Measurements from ENCODE around the gene CNIH1.
"Not testable (repeated sequence)": the region's sequence is repeated elsewhere in the genome, so short reads cannot be mapped to it uniquely, and the experiment has no call there.

Gene CNIH1

GRCh38 chr14:54467280-54467679 is 26.1 kb upstream of the CNIH1 start:
- TF ChIP-seq CTCF (IDR thresholded peaks at IDR 0.05) = no peak
- DNase-seq (ENCODE audit: low spot score) = no peak
- Histone ChIP-seq H3K27ac (no peak overlapping the region), H3K4me3 (no peak overlapping the region)

- DNase-seq (ENCODE audit: low spot score) = no peak
- H3K4me3 ChIP-seq = no peak overlapping the region
- H3K27ac ChIP-seq = no peak overlapping the region
- TF ChIP-seq CTCF (IDR thresholded peaks at IDR 0.05) = no peak
Observed at GRCh38 chr14:54465654-54466053, 24.5 kb upstream of the CNIH1 start.

- no peak for TF ChIP-seq CTCF (IDR thresholded peaks at IDR 0.05)
- H3K27ac ChIP-seq = no peak overlapping the region
- H3K4me3 ChIP-seq = no peak overlapping the region
- DNase-seq (ENCODE audit: low spot score) = no peak
Observed at GRCh38 chr14:54462048-54462447, 20.9 kb upstream of the CNIH1 start.

GRCh38 chr14:54459106-54459505 is 17.9 kb upstream of the CNIH1 start:
- DNase-seq (ENCODE audit: low spot score) = no peak
- no peak for TF ChIP-seq CTCF (IDR thresholded peaks at IDR 0.05)
- H3K27ac ChIP-seq = no peak overlapping the region
- H3K4me3 ChIP-seq = no peak overlapping the region

- H3K4me3 ChIP-seq; H3K27ac ChIP-seq; DNase-seq (ENCODE audit: low spot score): not testable (repeated sequence)
Observed at GRCh38 chr14:54458536-54458935, 17.4 kb upstream of the CNIH1 start.

GRCh38 chr14:54457609-54457996 is 16.4 kb upstream of the CNIH1 start:
- Histone ChIP-seq H3K4me3 (no peak overlapping the region), H3K27ac (no peak overlapping the region)
- DNase-seq (ENCODE audit: low spot score) = no peak
- TF ChIP-seq CTCF (IDR thresholded peaks at IDR 0.05) = no peak

- H3K4me3 ChIP-seq; DNase-seq (ENCODE audit: low spot score); H3K27ac ChIP-seq: not testable (repeated sequence)
Observed at GRCh38 chr14:54456820-54457608, 15.8 kb upstream of the CNIH1 start.

GRCh38 chr14:54455363-54455762 is 14.2 kb upstream of the CNIH1 start:
- no peak overlapping the region for H3K27ac ChIP-seq
- DNase-seq (ENCODE audit: low spot score) = no peak
- no peak for TF ChIP-seq CTCF (IDR thresholded peaks at IDR 0.05)
- H3K4me3 ChIP-seq = no peak overlapping the region

- not testable (repeated sequence) for H3K4me3 ChIP-seq; DNase-seq (ENCODE audit: low spot score); H3K27ac ChIP-seq
Observed at GRCh38 chr14:54453990-54454389, 12.8 kb upstream of the CNIH1 start.

Measured in coronary artery (tissue), 2 donors.